ENCODE data around the gene ZNF534.
"Not testable (repeated sequence)": the region's sequence is repeated elsewhere in the genome, so short reads cannot be mapped to it uniquely, and the experiment has no call there.

ZNF534 gene

GRCh38 chr19:52428937-52429336 lies at the start of gene ZNF534:
Gene ZNF534, plus strand, starts transcription at chr19:52429148. Its CDS starts 2,327 bp downstream, at chr19:52431475.
- no peak for ATAC-seq

- ATAC-seq: no peak
Measured at GRCh38 chr19:52391135-52391534, 37.8 kb upstream of the ZNF534 start.

GRCh38 chr19:52397310-52398080 lies 31.5 kb upstream of the ZNF534 start, which contains the start of gene ZNF528:
Gene ZNF528, plus strand, starts transcription at chr19:52397849. Its CDS starts 4,165 bp downstream, at chr19:52402014.
- ATAC-seq: peak; percentile 100

DNA sequence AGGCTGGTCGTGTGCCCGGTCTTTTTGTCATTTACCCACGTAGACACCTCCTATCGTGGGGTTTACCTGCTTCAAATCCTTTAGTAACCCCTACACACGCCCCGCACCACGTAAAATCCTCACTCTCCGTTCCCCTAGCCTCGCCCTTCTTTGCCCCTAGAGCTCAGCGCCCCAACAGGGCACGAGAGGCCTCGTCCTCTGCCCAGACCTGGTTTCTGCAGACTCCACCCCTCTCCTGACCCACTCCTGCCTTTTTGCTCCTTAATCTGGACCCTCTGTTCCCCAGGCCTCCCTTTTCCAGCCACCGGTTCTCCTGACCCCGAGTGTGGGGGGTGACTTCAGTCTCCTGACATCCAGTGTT lies 30.9 kb upstream of the ZNF534 start:
- ATAC-seq: peak in 1 of 2 donors; percentile 18

GRCh38 chr19:52410276-52410675 lies 18.7 kb upstream of the ZNF534 start:
- ATAC-seq: no peak

GRCh38 chr19:52415711-52416110 lies 13.2 kb upstream of the ZNF534 start:
- no peak for ATAC-seq

DNA sequence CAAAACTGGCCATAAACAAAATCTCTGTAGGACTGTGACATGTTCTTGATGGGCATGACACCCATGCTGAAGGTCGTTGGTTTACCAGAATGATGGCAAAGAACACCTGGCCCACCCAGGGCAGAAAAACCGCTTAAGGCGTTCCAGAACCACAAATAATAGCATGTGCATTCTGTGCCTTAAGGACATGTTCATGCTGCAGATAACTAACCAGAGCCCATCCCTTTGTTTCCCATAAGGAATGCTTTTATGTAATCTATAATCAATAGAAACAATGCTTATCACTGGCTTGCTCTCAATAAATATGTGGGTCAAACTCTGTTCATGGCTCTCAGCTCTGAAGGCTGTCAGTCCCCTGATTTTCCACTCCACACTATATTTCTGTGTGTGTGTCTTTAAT lies 13.2 kb downstream of the ZNF534 start:
- no peak for ATAC-seq

GRCh38 chr19:52444506-52444905 lies 15.6 kb downstream of the ZNF534 start:
- ATAC-seq: no peak

GRCh38 chr19:52451241-52451640 lies 22.3 kb downstream of the ZNF534 start:
- ATAC-seq: no peak

GRCh38 chr19:52453324-52454094 lies 24.6 kb downstream of the ZNF534 start, which contains the start of gene ZNF578:
Gene ZNF578, plus strand, starts transcription at chr19:52453553. Its CDS starts 48,293 bp downstream, at chr19:52501846.
- peak; percentile 68 to 80 for ATAC-seq

DNA sequence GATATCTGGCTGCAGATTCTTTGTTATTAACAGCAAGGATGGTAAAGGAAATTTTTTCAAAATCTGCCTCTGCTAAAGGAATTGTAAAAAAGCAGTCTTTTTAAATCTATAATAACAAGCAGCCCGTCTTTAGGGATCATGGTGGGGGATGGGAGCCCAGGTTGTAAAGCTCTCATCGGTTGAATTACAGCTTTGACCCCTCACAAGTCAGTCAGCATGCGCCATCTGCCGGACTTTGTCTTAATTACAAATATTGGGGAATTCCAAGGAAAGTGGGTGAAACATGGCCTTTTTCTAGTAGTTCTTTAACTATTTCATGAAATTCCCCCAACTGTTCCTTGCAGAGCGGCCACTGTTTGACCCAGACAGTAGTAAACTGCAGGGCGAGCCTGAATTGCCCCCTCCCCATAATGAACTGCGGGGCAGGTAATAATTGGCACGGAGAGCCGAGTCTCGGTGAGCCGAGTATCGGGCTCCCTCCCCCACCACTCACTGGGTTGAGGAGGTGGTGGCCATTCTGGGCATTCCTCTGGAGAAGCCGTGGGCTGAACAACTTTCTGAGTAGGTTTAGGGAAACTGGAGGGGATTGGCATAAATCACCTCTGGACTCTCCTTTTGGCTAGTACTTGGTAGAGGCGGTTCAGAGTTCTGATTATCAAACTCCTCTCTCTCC lies 36.0 kb downstream of the ZNF534 start:
- ATAC-seq: no peak

DNA sequence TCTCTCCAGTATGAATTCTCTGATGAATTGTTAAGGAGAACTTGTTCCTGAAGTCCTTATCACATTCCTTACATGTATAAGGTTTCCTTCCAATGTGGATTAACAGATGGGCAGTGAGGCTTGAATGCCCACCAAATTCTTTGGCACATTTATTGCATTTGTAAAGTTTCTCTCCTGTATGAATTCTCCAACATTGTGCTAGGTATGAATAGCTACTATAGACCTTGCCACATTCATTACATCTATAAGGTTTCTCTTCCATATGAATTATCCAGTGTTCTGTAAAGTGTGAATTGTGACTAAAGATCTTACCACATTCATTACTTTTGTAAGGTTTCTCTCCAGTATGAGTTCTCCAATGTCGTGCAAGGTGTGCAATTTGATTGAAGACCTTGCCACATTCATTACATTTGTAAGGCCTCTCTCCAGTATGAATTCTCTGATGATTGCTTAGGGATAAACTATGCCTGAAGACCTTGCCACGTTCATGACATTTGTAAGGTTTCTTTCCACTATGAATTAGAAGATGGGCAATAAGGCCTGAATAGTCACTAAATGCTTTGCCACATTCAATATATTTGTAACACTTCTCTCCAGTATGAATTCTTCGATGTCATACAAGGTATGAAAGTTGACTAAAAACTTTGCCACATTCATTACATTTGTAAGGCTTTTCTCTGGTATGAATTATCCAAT lies 44.9 kb downstream of the ZNF534 start:
- ATAC-seq: no peak

- no peak for ATAC-seq
Measured at GRCh38 chr19:52474351-52475127, 45.6 kb downstream of the ZNF534 start.

DNA sequence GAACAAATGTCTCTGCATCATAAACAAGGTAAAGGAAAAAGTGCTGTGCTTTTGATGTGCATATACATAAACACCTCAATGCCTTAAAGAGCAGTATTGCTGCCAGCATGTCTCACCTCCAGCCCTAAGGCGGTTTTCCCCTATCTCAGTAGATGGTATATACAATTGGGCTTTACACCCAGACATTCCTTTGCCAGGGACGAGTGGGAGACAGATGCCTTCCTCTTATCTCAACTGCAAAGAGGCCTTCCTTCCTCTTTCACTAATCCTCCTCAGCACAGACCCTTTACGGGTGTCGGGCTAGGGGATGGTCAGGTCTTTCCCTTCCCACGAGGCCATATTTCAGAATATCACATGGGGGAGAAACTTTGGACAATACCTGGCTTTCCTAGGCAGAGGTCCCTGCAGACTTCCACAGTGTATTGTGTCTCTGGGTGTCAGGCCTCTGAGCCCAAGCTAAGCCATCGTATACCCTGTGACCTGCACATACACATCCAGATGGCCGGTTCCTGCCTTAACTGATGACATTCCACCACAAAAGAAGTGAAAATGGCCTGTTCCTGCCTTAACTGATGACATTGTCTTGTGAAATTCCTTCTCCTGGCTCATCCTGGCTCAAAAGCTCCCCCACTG lies 55.3 kb downstream of the ZNF534 start:
- ATAC-seq: not testable (repeated sequence)

DNA sequence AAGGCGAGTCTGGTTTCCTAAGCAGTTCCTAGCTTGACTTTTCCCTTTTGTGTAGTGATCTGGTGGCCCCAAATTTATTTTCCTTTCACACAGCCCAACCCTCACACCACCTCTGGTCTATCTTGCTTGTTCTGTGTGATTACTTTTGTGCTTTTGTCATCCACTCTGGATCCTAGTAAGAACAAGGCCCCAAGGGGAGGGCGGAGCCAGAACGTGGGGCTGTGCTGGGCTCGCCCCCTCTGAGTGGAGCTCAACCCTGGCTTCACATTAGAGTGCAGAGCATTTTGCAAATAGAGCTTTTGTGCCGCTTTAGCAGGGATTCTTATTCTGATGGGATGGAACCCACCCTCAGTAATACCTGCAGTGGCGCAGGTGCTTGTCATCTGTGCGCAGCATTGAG lies 56.1 kb downstream of the ZNF534 start:
- not testable (repeated sequence) for ATAC-seq

DNA sequence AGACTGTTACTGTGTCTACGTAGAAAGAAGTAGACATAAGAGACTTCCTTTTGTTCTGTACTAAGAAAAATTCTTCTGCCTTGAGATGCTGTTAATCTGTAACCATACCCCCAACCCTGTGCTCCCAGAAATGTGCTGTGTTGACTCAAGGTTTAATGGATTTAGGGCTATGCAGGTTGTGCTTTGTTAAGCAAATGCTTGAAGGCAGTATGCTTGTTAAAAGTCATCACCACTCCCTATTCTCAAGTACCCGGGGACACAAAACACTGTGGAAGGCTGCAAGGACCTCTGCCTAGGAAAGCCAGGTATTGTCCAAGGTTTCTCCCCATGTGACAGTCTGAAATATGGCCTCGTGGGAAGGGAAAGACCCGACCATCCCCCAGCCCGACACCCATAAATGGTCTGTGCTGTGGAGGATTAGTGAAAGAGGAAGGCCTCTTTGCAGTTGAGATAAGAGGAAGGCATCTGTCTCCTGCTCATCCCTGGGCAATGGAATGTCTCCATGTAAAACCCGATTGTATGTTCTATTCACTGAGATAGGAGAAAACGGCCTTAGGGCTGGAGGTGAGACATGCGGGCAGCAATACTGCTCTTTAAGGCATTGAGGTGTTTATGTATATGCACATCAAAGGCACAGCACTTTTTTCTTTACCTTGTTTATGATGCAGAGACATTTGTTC lies 56.8 kb downstream of the ZNF534 start:
- ATAC-seq: not testable (repeated sequence)

GRCh38 chr19:52492201-52492993 lies 63.4 kb downstream of the ZNF534 start:
- no peak for ATAC-seq

DNA sequence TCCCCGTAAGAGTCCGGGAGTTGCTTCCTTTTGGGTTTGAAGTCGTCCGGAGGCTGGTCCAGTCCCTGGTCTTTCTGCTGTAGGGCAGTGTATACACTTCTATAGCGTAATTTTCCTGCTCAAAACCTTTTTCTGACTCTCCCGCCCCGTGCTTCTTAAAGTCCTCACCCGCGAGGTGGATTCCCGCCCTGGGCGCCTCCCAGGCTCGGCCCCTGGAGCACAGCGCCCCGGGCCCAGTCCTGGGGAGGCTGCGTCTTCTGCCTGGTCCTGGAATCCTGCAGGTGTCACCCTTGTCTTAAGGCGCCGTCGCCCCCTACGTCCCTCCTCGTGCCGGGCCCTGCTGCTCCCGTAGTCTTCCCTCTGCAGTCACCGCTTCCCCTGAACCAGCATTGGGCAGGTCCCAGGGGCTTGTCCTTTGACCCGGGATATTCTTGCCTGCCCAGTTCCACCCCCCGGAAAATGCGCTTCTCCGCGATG lies 64.1 kb downstream of the ZNF534 start:
- ATAC-seq: no peak

DNA sequence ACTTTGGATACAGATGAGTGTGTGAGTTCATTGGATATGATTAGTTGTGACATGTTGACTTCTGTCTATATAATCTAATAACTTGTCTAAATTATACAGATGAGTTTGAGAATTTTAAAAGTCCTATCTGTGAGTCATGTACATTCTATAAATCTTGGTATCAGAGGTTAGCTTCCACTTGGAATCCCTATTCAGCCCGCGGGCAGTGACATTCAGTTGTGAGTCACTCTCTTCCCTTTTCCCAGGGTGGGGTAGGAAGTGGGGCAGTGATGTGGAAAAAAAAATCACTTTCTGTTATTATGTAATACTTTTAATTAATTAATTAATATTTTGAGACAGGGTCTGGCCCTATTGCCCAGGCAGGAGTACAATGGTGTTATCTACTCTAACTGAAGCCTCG lies 65.6 kb downstream of the ZNF534 start:
- ATAC-seq: no peak

DNA sequence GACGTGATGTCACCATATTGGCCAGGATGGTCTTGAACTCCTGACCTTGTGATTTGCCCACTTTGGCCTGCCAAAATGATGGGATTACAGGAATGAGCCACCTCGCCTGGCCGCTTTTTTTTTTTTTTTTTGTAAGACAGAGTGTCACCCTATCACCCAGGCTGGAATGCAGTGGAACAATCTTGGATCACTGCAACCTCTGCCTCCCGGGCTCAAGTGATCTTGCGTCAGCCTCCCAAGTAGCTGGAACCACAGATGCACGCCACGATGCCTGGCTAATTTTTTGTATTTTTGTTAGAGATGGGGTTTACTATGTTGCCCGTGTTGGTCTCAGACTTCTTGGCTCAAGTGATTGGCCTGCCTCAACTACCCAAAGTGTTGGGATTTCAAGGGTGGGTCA lies 69.6 kb downstream of the ZNF534 start:
- no peak for ATAC-seq
